AG09309 (cell line): ENCODE results near the gene CCN5.
"Not testable (repeated sequence)": the region's sequence is repeated elsewhere in the genome, so short reads cannot be mapped to it uniquely, and the experiment has no call there.

ENCODE experiments used
- DNase-seq: peaks from one replicate; pipeline ENCODE4 v3.0.0-alpha.2; 2010; ENCODE audit warnings: low read depth
- H3K4me3 ChIP-seq: 2 replicates; pipeline ENCODE4 v1.5.1; 2011; ENCODE audit warnings: mild to moderate bottlenecking, low read depth, low read length, moderate library complexity; ENCODE audit not compliant: control insufficient read depth
- TF ChIP-seq, protein P1 (sequence below): IDR thresholded peaks from 2 replicates; pipeline ENCODE4 v1.5.1; 2011; ENCODE audit warnings: mild to moderate bottlenecking, low read depth, low read length, inconsistent platforms; ENCODE audit not compliant: insufficient read depth, control insufficient read depth; ENCODE audit errors: missing control alignments

Gene CCN5

DNA sequence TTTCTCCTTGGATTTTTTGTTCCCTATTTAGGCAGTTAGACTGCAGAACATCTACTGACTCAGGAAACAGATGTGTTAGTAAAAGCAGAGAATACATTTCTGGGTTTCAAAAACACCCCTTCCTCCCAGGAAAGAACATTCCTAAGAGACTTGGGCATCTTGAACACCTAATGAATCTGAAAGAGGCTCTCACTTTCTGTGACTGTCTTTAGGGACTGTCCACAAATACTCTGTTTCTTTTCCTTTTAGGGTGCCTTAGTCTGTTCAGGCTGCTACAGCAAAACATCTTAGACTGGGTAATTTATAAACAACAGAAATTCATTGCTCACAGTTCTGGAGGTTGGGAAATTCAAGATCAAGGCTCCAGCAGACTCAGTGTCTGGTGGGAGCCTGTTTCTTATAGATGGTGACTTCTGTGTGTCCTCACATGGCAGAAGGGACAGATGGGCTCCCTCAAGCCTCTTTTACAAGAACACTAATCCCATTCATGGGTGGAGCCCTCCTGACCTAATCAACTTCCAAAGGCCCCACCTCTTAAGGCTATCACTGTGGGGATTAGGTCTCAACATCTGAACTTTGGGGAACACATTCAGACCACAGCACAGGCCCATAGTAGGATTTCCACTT lies 19.4 kb upstream of the CCN5 start:
- no peak overlapping the region for H3K4me3 ChIP-seq
- DNase-seq = peak; percentile 49
- TF ChIP-seq, protein P1, sequence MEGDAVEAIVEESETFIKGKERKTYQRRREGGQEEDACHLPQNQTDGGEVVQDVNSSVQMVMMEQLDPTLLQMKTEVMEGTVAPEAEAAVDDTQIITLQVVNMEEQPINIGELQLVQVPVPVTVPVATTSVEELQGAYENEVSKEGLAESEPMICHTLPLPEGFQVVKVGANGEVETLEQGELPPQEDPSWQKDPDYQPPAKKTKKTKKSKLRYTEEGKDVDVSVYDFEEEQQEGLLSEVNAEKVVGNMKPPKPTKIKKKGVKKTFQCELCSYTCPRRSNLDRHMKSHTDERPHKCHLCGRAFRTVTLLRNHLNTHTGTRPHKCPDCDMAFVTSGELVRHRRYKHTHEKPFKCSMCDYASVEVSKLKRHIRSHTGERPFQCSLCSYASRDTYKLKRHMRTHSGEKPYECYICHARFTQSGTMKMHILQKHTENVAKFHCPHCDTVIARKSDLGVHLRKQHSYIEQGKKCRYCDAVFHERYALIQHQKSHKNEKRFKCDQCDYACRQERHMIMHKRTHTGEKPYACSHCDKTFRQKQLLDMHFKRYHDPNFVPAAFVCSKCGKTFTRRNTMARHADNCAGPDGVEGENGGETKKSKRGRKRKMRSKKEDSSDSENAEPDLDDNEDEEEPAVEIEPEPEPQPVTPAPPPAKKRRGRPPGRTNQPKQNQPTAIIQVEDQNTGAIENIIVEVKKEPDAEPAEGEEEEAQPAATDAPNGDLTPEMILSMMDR = no peak

DNA sequence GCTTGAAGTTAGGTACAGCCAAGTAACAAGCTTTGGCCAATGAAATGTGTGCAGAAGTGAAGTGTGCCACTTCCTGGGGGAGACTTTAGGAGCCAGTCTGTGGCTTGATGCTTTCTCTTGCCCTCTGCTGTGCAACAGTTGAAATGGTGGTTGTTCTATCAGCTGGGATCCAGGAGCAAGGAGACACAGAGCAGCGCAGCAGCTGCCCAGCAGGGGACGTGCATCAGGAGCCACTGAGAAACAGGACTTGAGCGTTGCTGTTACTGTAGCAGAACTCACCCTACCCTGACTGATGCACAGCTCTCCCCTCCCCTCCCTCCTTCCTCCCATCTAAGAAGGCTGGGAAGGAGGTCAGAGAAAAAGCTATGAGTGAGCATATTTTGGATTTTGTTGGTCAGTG lies 18.9 kb upstream of the CCN5 start:
- TF ChIP-seq, protein P1 = no peak
- H3K4me3 ChIP-seq = no peak overlapping the region
- DNase-seq = no peak

DNA sequence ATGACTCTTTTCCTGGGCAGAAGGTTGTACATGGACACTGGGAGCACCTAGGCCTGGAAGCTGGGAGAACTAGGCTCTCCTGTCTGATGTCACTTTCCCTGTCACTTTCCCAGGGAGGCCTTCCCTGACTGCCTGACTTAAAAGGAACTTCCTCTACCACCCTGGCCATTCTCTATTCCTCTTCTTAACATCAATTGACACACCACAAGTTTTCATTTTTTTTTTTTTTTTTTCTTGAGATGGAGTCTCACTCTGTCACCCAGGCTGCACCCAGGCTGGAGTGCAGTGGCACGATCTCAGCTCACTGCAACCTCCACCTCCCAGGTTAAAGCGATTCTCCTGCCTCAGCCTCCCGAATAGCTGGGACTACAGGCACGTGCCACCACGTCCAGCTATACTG lies 18.1 kb upstream of the CCN5 start:
- H3K4me3 ChIP-seq = not testable (repeated sequence)

DNA sequence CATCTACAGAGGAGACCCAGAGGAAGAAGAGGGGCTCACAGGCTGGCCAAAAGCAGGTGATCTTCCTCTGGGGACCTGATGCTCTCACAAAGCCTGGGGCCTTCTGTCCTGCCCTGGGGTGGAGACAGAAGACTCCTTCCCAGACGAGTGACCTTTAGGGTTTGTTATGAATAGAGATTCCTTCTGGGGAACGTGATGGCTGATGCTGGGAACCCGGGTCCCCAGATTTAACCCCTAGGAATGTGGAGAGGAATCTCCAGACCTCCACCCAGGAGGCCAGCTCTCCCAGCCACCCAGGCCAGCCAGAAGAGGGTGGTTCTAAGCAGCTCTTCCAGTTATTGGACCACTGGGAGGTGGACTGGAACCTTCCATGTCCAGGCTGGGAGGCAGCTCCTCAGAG lies 16.8 kb upstream of the CCN5 start:
- TF ChIP-seq, protein P1 = no peak
- H3K4me3 ChIP-seq = no peak overlapping the region
- DNase-seq = no peak

More for the DNA sequence above, 18.1 kb upstream of the CCN5 start:
- DNase-seq = not testable (repeated sequence)

DNA sequence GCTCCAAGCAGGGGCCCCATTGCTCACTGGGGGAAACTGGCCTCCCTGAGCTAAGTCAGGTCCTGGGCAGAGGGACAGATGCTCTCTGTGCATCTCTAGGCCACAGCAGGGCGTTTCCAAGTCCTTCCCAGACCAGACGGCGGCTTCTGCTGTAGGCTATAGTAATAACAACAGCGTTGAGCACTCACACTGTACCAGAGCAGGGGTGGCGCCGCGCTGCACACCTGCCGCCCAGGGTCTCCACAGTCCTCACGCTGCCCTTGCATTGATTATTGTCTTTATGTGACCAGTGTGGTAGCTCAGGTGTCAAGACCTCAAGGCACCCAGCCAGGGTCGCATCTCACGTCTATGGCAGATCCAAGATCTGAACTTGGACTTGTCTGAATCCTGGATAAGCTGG lies 14.9 kb upstream of the CCN5 start:
- H3K4me3 ChIP-seq = no peak overlapping the region
- TF ChIP-seq, protein P1 = no peak
- DNase-seq = no peak

DNA sequence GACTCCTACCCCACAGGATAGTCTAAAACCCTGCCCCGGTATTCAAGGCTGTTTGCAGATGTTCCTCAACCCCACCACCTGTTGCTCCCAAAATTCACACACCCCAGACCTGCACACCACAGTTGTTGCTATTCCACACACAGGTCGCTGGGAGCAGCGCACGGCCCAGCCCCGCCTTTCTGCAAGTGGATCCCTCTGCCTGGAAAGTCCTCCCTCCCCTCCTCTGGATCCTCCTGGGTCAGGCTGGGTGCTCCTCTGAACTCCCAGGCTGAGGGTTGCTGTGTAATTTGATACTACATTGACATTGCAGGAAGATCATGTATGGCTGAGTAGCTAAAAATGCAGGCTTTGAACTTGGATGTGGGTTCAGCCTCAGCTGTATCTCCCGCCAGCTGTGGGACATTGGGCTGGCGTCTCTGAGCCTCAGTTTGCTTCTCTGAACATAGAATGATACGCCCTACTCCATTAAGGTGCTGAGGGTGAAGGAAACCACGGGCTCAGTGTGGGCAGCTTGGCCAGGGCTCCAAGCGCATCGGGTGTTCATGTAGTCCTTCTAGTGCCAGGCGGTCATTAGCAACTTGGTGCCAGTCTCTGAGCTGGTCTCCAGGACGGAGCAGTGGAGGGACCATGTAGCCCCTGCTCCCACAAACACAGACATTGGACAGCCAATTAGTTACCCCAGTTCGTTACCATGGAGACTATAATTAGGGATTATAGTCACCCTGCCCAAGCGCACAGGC lies 13.9 kb upstream of the CCN5 start:
- no peak overlapping the region for H3K4me3 ChIP-seq
- TF ChIP-seq, protein P1 = no peak
- DNase-seq = no peak

DNA sequence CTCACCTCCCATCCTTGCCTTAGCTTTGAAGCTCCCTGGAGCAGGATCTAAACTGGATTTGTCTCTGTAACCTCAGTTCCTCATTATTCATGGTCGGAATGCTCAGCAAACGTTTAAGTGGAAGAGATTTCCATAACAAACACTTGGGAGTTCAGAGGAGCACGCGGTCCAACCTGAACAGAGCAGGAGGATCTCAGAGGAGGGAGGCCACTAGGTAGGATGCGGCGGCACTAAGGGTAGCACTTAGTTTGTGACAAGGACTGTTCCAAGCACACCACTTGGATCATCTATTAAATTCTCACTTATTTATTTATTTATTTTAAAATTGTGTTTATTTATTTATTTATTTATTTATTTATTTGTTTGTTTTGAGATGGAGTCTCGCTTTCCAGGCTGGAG lies 13.3 kb upstream of the CCN5 start:
- TF ChIP-seq, protein P1 = no peak
- no peak for DNase-seq
- H3K4me3 ChIP-seq = no peak overlapping the region
